NCI-H2196 treated with DMSO at 0.1 percent for 48 hours (cell line): ENCODE data around the gene MACROH2A1.

ENCODE experiments used
- DNase-seq: peaks from one replicate; lab custom pipeline; 2025; ENCODE audit not compliant: unreplicated experiment; lab: John Stamatoyannopoulos, UW

The MACROH2A1 gene

DNA sequence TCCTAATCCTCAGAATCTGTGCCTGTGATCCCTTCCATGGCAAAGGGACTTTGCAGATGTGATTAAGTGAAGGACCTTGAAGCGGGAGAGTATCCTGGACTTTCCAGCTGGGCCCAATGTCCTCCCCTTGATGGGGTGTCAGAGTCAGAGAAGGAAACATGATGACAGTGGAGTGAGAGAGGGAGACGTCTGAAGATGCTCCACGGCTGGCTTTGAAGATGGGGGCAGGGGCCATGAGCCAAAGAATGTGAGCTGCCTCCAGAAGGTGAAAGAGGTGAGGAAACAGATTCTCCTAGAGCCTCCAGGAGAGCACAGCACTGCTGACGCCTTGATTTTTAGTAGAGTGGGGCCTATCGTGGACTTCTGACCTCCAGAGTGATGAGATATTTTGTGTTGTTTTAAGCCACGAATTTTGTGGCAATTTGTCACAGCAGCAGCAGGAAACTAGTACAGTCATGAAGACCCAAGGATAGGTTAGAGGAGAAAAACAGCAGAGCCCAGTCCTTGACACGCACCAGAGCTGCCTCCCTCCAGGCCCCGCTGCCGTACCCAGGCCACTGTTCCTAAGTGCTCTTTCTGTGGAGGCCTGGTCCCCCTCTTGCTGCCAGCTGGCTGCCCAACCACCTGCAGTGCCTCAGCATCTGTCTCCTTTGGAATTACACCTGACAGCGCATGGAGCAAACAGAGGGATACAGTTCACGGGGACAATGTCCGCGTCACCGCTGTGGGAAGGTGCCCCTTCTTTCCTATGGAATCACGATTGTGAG, 78.1 kb downstream of the MACROH2A1 start:
- DNase-seq: no peak

DNA sequence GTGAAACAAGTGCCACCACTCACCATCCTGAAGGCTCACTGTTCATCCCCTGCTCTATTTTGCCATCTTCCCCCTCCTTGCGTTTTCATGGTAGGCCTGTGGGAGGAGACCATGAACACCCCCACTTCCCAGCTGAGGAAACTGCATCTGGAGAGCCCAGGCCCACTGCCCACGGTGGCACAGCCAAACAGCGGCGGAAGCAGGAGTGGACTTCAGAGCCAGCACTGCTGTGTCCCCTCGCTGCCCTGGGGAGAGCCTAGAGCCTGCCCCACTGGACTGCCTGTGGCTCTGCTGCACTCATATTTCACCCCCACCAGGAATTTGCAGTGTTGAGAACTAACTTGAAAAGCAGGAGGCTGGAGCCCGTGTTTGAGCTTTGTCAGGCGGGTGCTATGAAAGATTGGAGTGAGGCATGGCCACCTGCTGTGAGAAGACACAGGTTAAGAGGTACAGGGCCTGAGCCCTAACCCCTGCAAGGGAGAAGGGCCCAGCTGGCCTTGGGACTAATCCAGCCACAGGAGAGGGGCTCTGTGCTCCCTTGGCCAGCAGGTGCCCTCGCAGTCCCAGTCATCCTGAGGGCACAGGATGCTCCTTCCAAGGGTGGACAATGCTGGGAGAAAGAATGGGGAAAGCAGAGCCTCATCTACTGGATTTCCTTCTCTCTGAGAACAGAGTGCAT, 79.0 kb downstream of the MACROH2A1 start:
- no peak for DNase-seq

DNA sequence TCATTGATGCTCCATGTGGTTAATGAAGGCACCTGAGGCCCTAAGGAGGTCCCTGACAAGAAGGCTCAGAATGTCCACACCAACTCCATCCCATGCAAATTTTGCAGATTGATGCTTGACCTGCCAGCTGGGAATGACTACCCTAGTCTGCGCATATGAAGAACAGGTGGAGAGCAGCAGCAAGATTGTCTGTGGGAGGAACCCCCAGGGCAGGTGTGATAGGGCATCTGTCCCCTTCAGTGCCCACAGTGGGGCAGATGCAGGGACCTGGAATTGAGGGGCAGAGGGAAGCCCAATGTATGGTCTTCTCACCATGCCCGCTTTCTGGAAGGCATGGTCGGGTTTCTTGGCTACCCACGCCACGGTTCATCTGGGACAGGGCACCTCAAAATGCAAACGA, 79.6 kb downstream of the MACROH2A1 start:
- DNase-seq: no peak

DNA sequence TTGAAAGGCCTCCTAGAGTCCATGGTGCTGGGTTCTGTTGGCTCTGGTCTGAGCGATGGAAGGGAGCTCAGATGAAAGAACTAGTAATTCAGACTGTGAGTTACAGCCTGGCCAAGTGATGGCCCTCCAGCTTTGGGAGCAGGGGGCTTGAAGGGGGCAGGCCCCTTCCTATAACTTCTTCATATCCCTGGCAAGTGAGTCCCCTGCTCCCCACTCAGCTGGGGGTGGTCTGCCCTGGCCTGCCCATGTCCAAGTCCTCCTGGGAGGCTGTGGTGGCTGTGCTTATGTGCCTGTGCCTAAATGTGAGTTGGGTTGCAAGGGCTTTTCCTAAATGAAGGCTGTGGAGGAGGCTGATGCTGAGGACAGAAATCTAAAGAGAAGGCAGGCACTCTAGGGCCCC, 80.1 kb downstream of the MACROH2A1 start:
- no peak for DNase-seq

DNA sequence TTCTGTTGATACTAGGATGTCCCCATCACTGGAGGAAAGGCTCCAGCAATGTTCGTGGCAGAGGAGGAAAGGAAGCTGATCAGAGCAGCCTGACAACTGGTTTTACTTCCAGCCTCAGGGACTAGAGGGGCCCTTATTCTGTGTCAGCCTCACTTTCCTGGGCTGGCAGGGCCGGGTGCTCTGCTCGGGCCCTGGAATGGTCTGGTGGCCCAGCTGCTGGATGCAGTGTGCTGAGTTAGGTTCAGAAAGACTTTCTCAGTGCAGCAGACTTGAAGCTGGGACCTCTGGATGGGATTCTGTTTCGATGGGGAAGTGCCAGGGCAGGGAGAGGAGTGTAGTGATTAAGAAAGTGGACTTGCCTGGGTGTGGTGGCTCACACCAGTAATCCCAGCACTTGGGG, 81.0 kb downstream of the MACROH2A1 start:
- DNase-seq: no peak

DNA sequence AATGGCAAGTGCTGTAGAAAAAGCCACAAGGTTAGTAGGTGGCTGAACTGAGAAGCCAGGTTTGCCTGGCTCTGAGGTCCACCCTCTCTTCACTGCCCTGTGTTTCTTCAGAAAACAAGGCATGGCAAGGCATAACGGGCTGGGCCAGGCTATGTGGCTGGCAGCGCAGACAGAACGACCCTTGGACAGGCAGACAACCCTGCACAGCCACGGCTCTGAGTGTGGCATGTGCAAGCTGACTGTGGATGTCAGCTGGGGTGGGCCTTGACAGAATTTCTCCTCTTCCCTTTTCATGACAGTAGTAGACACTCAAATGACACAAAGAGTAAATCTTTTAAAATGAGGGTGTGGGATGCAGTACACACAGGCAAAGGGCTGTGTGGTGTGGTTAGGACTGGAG, 81.7 kb downstream of the MACROH2A1 start:
- no peak for DNase-seq

DNA sequence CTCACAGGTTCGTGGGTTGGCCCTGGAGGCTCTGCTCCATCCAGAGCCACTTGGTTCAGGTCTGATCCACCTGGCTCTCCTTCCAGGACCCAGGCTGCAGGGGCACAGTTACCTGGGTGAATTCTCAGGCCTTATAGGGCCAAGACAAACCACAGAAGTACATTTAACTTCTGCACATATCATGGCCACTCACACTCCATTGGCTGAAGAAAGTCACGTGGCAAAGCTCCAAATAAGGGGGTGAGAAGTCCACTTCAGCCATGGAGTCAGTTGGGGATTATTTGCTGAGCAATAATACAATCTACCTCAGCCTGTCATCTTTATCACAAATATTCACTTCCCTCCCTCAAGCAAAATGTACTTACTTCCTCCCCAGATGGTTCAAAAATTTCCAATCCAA, 83.6 kb downstream of the MACROH2A1 start:
- no peak for DNase-seq

DNA sequence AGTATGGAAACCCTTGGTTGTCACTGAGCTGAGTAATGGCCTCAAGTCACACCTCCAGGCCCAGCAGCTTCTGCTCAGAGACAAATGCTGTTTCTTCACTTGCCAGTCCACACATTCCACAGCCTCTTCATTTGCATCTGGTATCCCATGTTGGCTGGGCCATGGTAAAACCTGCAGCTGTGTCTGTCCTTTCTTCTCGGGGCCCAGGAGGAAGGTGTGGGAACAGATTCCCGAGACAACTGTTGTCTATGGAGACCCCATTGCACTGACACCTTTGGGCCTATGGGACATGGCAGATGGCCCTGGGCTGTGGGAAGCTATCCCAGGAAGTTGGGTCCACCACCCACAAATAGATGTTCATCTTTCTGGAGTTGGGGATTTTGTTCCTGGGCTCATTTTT, 85.1 kb downstream of the MACROH2A1 start:
- DNase-seq: no peak

DNA sequence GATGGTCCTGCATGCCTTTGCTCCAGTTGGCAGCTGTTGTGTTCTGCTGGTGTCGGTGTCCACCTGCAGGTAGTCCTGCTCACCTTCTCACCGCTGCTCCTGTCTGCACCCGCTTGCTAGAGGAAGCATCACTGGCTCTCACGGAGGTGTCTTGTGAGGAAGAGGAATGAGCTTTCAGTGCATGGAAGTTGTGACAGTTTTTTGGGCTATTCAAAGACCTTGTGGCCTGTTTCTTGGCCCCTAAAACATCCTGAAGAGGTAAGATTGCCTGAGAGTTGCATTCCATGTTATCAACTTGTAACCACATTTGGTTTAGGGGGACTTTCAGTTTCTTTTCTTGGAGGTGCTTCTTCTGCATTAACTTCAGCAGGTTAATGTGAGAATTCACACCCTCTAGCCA, 85.6 kb downstream of the MACROH2A1 start:
- no peak for DNase-seq

DNA sequence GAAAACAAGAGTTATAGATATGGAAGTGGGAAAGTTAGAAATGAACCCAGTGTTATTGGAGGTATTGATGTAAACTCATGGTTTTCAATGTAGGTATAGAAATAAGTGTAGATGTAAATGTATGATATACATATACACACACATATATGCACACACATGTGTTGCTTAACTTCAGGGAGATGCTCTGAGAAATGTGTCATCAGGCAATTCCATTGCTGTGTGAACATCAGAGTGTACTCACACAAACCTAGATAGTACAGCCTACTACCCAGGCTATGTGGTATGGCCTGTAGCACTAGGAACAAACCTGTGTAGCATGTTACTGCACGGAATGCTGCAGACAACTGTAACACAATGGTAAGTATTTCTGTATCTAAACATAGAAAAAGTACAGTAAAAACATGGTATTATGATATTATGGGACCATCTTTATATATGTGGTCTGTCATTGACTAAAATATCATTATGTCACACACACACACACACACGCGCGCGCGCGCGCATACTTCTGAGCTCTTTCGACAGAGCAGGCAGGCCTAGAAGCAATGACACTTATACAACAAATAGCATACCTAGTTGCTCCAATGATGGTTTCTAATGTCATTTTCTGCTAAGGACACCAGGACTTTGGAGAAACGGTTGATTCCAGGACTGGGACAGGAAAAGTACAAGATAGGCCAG, 86.6 kb downstream of the MACROH2A1 start:
- DNase-seq: no peak

DNA sequence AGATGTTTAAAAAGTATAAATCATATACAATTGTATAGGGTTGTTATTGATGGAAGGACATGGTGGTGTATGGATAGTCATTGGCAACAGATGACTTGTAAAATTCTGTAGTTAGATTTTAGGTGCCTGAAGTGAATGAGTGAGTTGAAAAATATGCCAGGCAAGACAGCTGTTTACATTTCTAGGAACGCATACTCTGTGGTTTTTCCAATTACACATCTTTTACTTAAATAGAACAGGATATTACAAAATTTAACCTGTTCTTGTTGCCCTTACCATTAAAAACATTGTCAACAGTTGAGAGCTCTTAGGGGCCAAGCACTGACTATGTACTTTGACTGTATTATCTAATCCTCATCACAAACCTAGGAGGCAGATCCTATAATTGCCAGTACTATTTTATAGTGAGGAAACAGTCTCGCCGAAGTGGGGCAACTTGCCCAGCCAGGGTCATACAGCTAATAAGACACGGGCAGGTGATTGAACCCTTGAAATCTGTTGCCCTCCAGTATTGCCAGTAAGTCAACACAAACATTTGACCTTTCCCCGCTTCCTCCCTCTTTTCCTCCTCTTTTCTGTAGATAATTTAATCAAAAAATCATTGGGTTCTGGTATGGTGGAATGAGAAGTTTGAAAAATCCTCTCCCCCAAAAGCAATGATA, 88.6 kb downstream of the MACROH2A1 start:
- peak; percentile 10 for DNase-seq

DNA sequence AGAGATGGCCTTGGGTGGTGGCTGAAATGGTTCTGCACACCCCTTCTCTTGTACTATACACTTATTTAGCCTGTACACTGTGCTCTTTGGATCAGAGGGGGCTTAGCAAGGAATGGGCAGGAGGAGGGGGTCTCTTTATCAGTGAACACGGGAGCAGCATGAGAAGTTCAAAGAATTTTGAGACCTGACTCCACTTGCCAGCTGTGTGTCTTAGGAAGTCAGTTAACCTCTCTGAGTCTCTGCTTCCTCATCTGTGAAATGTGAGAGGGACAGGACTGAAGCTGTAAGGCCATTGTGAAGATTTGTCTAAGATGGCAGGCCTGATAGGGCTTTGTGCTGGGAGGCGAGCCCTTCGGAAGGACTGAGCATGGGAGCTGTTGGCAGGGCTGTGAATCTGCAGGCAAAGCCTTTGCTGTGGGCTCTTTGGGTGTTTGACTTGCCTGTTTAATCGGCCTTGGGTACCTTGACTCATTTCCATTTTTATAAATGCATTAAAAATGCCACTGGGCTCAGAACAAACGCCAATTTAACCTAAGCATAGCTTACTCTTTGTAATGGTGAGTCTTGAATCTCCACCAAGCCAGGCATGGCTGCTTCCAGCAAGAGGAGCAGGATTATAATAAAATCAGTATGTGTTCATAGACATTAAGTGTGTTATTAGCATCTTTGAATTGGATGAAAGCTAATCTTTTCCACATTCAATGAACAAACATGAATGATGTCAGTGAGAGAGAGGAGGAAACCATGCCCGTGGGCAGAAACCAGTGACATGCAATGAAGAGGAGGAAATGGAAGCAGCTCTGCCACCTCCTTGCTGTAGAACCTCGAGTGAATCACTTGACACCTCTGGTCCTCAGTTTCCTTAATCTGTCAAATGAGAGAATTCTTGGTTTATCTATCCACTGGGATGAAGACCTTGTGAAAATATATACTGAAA, 89.4 kb downstream of the MACROH2A1 start:
- DNase-seq: no peak

DNA sequence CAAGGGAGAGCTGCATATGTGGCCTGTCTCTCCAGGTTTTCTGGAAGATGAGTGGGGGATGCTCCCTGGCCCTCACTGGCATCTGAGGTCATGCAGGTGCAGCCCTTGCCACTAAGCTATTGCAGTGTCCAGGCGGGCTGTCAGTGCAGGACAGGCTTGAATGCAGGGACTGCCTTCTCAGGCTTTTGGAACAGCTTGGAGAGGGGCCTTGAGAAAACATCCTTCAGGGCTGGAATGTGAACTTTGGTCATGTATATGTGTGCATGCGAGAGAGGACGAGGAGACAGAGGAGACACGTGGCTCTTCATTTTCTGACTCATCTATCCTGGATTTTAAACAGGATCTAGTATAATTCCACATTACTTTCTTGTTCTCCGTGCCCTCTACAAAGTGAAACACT, 90.3 kb downstream of the MACROH2A1 start:
- DNase-seq: no peak

DNA sequence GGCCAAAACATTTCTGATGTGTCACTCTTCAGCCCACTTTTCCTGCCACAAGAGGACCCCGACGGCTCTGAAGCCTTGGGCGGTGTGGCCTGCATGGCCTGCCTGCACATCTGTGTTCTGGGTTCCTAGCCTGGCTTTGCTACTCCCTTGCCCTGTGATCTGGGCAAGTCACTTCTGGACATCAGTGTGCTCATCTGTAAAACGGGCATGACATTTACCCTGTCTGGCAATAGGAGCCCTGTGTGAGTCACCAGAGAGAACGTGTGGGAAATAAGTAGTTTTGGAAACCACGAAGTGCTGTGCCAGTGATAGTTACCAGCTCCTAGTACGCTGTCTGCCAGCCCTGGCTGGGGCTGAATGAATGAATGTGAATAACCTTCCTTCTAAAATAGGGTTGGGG, 90.8 kb downstream of the MACROH2A1 start:
- DNase-seq: no peak

DNA sequence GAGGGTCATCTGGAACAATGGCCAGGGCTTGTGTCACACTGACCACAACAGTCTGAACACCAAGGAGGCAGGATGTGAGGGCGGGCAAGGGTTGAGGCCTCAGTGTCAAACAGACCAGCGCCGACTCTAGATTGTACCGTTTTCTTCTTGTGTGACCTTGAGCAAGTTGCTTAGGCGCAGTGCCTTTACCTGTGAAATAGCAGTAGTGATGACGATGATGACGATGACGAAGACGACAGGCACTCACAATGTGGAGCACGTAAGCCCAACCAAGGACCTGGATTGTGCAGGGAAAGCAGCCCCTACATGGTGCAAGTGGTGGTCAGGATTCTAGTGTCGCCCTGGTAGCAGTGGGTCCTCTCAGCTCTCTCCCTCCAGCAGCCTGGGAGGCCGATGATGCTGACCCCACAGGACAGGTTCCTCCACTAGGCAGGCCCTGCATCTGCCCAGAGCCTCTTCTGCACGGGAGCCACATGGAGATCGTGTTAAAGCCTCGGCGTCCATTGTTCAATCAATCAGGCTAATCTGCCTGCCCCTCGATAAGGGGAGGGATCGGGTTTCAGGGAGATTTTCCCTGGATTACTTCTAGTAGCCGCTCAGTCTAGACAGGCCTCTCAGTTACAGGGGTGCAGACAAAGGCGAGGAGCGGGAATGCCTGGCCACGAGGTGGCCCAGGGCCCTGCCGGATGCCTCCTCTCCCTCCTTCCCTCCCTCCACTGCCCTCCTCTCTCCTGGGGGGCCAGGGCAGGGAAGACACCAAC, 91.7 kb downstream of the MACROH2A1 start:
- DNase-seq: no peak

DNA sequence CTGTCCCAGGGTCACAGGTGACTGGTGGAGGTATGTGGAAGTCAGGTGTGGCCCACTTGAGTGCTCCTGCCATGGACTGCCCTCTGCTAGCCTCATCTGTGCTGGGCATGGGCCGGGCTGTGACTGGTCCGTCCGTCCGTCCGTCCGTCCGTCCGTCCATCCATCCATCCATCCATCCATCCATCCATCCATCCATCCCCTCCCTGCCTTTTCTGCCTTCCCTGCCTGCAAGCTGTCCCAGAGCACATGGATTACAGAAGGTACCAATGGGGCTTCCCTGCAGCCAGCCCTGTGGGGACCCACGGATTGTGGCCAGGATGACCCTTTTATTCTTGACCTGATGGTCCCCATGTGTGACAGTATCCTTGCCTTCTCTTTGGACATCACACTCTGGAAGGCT, 92.5 kb downstream of the MACROH2A1 start:
- DNase-seq: no peak

DNA sequence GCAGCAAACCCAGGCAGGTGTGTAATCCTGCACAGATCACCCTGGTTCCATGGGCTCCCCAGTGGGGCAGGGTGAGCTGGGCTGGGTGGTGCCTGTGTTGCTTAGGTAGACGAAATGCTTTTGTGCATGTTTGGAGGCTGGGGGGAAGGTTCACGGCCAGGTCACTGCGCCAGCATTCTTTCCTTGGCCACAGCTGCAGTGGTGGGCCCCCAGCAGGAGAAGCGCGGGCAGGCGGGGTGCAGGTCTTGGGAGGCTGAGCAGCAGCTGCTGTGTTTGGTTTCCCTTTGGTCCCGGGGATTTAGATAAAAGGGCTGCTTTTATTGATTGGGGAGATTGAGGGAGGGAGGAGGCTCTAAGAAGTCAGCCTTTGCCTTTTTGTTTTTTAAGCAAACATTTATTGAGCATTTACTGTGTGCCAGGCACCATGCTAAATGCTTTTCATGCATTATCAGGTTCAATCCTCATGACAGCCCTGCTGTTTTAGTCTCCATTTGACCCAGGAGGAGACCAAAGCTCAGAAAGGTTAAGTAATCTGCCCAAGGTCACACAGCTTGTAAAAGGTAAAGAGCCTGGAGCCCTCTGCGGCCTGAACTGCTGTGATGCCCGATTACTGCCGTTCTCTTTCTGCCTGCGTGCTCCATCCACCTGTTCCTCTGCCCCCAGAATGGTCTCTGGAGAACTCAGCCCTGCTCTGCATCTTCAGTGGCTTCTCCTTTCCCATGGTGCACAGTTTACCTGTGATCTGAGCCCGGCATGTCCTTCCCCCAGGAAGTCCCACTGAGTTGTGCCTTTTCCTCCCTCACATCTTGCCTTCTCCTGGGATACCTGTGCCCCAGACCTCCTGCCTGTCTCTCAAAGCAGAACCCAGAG, 94.4 kb downstream of the MACROH2A1 start:
- no peak for DNase-seq

DNA sequence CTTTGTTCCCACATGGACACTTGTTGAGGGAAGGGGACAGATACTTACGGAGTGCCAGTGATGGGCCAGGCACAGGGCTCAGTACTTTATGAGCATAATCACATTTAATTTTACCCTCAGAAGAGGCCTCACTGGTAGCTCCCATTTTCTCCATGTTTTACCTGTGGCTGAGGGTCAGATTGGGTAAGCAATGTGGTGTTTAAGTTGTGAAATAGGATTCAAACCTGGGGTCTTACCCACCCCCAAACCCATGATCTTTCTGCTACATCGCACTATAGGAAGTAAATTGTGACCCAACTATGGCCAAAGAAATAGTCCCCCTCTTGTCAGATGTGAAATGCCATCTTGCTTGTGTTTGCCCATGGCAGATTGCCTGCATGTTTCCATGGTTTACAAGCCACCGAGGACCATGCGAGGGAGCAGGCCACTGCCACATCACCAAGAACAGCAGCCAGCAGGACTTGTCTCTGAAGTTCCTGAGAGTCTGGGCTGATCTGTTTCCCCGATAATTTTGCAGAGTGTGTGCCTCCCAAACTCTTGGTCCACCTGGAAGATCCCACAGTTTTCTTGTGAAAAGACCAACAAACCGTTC, 95.4 kb downstream of the MACROH2A1 start:
- no peak for DNase-seq
